Measurements from ENCODE around the gene HMOX2. TPM values are rescaled to one million over a fixed set of nuclear protein-coding genes. Genes with fewer than 3 reads are reported as not detected.

Gene HMOX2
- total RNA-seq, 1 donor from 2014 or later: 126 TPM

GRCh38 chr16:4536391-4537106 is 60.4 kb downstream of the HMOX2 start:
- DNase-seq (ENCODE audit: missing footprints): no peak
- ATAC-seq: no peak
- intact Hi-C loops (cut with DNase I): no loop called here

GRCh38 chr16:4537376-4538343 is 61.5 kb downstream of the HMOX2 start:
- intact Hi-C loops (cut with DNase I): no loop called here
- ATAC-seq: peak; percentile 44

GRCh38 chr16:4538350-4539235 is 62.4 kb downstream of the HMOX2 start, which contains the start of gene CDIP1:
TSS of gene CDIP1 (minus strand) at chr16:4538773. CDS start at chr16:4514130, 24,643 bp downstream.
- ATAC-seq (peak; percentile 96), DNase-seq (ENCODE audit: missing footprints) (peak; percentile 97)
- intact Hi-C loops (cut with DNase I): no loop called here

More at GRCh38 chr16:4537376-4538343, 61.5 kb downstream of the HMOX2 start:
- no peak for DNase-seq (ENCODE audit: missing footprints)

- intact Hi-C loops (cut with DNase I): no loop called here
- DNase-seq (ENCODE audit: missing footprints): no peak
- no peak for ATAC-seq
Observed at GRCh38 chr16:4539716-4540284, 63.6 kb downstream of the HMOX2 start.

GRCh38 chr16:4544473-4544872 is 68.3 kb downstream of the HMOX2 start:
- DNase-seq (ENCODE audit: missing footprints): no peak
- no peak for ATAC-seq
- intact Hi-C loops (cut with DNase I): no loop called here

GRCh38 chr16:4548124-4548523 is 71.9 kb downstream of the HMOX2 start:
- no peak for DNase-seq (ENCODE audit: missing footprints)
- intact Hi-C loops (cut with DNase I): loop anchor here (2.0 kb wide), 1 partner anchor 41 kb away; no protein-coding TSS in a partner anchor
- no peak for ATAC-seq

GRCh38 chr16:4550591-4550990 is 74.4 kb downstream of the HMOX2 start:
- ATAC-seq (no peak), DNase-seq (ENCODE audit: missing footprints) (no peak)
- intact Hi-C loops (cut with DNase I): no loop called here

GRCh38 chr16:4552541-4552940 is 76.3 kb downstream of the HMOX2 start:
- DNase-seq (ENCODE audit: missing footprints): no peak
- no peak for ATAC-seq
- intact Hi-C loops (cut with DNase I): no loop called here

GRCh38 chr16:4556112-4556511 is 79.9 kb downstream of the HMOX2 start, which contains the start of gene C16orf96:
TSS of gene C16orf96 (plus strand) at chr16:4556340. CDS start at chr16:4556490, 150 bp downstream.
- intact Hi-C loops (cut with DNase I): no loop called here
- no peak for DNase-seq (ENCODE audit: missing footprints)

GRCh38 chr16:4556580-4556979 is 80.4 kb downstream of the HMOX2 start:
- DNase-seq (ENCODE audit: missing footprints): no peak
- intact Hi-C loops (cut with DNase I): no loop called here
- ATAC-seq: no peak

More at GRCh38 chr16:4556112-4556511, 79.9 kb downstream of the HMOX2 start, which contains the start of gene C16orf96:
- ATAC-seq: no peak

- ATAC-seq (no peak), DNase-seq (ENCODE audit: missing footprints) (no peak)
- intact Hi-C loops (cut with DNase I): no loop called here
Observed at GRCh38 chr16:4557973-4558372, 81.8 kb downstream of the HMOX2 start.

Other genes with a start within 250 kb of the HMOX2 start
- gene SRL, start 234.3 kb upstream of the HMOX2 start, total RNA-seq: 419 TPM
- gene TFAP4, start 203.4 kb upstream of the HMOX2 start, total RNA-seq: 4.4 TPM
- gene GLIS2, start 160.3 kb upstream of the HMOX2 start, total RNA-seq: 16.0 TPM
- gene PAM16, start 125.1 kb upstream of the HMOX2 start, total RNA-seq: 73.4 TPM
- 6.4 TPM for gene VASN, start 104.5 kb upstream of the HMOX2 start, total RNA-seq
- 11.6 TPM for gene CORO7, start 59.8 kb upstream of the HMOX2 start, total RNA-seq
- 71.4 TPM for gene DNAJA3, start 50.5 kb upstream of the HMOX2 start, total RNA-seq
- 26.0 TPM for gene NMRAL1, start 1.8 kb upstream of the HMOX2 start, total RNA-seq
- gene CDIP1, start 62.4 kb downstream of the HMOX2 start, total RNA-seq: 46.3 TPM
- gene C16orf96, start 79.9 kb downstream of the HMOX2 start, total RNA-seq: 0.05 TPM
- 26.2 TPM for gene UBALD1, start 138.5 kb downstream of the HMOX2 start, total RNA-seq
- 32.2 TPM for gene MGRN1, start 148.4 kb downstream of the HMOX2 start, total RNA-seq
- gene NUDT16L1, start 217.2 kb downstream of the HMOX2 start, total RNA-seq: 52.3 TPM